GM21723 (cell line): ENCODE results near the gene ACAD10.
"Not testable (repeated sequence)": the region's sequence is repeated elsewhere in the genome, so short reads cannot be mapped to it uniquely, and the experiment has no call there.

Experiments used
- ATAC-seq: cut with Tn5 transposase; IDR thresholded peaks from one replicate; pipeline ENCODE4 v1.9.1; 2021; ENCODE audit warnings: mild to moderate bottlenecking, moderate library complexity; ENCODE audit not compliant: unreplicated experiment

The ACAD10 gene

DNA sequence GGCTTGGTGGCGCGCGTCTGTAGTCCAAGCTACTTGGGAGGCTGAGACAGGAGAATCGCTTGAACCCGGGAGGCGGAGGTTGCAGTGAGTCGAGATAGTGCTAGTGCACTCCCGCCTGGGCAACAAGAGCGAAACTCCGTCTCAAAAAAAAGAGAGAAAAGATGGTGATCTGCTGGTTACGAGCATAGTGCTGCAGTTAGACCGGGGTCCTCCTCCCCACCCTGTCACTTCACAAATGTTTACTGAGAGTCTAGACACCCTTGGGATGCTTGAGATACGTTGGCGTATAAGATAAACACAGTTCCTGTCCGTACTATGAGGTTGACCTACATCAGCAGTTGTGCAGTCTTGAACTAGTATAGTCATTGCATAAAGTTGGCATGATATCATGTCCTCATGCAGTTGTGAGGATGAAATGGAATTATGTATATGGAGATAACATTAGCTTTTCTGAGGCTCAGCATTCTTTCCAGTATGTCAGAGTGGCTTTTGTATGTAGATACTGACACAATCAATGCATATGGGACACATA, 787 bp downstream of the ACAD10 start:
- no peak for ATAC-seq

DNA sequence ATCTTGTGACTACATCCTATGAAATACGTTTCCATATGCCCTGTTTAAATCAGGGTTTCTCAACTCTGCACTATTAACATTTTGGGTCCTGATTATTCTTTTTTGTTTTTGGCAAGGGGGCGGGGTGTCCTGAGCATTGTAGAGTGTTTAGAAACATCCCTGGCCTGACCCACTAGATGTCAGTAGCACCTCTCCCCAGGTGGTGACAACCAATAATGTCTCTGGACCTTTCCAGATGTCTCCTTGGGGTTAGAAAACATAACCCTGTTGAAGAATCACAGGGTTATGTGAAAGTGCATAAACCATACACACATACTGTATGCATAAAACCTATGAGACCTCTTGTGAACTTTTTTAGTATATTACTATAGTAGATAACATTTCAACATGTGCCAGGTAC, 1.4 kb downstream of the ACAD10 start:
- no peak for ATAC-seq

DNA sequence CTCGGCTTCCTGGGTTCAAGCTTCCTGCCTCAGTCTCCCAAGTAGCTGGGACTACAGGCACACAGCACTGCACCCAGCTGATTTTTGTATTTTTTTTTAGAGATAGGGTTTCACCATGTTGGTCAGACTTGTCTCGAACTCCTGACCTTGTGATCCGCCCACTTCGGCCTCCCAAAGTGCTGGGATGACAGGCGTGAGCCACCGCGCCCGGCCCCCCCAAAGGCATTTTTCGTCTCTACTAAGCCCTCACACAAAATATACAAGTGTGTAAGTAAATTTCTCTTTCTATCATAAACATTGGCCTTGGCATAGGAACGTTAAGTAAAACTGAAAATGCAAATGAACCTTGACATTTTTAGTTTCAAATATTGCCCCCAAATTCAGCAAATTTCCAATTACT, 2.1 kb downstream of the ACAD10 start:
- ATAC-seq, result no peak

DNA sequence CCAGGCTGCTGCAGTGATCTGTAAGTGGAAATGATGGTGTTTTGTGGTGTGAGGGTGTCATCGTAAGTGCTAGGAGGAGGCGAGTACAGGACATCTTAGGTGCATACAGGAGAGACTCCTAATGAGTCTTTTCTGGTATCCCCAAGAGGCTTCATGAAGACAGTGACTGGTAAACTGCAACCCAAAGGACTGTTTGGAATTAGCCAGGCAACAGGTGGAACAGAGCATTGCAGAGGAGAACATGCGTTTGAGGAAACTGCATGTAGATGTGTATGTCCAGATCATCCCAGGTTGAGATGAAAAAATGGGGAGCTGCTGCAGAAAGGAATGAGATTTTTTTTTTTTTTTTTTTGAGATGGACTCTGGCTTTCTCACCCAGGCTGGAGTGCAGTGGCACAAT, 5.4 kb downstream of the ACAD10 start:
- no peak for ATAC-seq

DNA sequence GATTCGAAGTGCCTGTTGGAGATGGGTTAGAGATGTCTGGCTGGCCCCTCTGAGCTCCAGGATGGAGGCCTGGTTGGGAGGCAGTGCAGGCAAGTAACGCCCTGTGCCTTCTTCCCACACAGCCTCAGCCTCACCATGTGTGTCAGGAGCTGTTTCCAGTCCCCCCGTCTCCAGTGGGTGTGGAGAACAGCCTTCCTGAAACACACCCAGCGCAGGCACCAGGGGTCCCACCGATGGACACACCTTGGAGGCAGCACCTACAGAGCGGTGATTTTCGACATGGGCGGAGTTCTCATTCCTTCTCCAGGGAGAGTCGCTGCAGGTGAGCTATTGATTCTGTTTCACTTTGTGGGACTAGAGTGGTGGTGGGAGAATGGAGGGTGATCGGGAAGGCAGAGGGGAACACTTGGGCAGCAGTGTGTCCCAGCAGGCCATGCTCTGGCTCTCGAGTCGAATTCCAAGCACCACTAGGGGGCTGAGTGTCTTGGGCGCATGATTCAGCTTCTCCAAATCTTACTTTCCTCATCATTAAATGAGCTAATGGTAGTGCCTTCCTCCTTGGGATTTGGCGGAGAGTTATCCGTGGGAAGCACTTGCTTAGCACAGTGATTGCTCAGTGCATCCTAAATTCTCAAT, 6.8 kb downstream of the ACAD10 start:
- ATAC-seq, result no peak

DNA sequence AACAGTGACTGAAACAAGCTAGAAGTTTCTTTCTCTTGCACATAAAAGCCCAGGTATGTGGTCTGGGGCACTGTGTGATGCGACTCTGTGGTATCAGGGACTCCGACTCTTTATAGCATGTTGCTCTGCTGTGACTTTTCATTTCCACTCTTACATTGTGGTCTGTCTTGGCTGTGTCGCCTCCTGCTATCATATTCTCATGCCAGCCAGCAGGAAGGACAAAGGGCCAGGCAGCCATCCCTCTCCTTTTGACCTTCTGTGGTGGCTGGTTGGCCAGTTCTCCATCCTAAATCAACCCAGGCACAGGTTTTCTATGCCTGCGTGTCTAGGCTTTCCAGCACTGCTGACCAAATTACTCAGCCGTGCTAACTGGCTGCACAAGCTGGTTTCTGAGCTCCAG, 8.0 kb downstream of the ACAD10 start:
- ATAC-seq, result no peak

DNA sequence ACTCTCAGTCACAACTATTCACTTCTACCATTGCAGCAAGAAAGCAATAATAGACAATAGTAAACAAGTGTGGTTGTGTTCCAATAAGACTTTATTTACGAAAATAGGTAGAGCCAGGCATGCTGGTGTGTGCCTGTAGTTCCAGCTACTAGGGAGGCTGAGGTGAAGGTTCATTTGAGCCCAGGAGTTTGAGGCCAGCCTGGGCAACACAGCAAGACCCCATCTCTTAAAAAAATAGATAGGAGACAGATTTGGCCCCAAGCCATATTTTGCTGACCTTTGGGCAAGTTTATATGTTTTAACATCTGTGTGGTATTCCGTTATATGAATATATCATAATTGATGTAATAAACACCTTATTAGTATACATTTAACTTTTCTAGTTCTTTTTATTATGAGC, 14.1 kb downstream of the ACAD10 start:
- ATAC-seq, result no peak

DNA sequence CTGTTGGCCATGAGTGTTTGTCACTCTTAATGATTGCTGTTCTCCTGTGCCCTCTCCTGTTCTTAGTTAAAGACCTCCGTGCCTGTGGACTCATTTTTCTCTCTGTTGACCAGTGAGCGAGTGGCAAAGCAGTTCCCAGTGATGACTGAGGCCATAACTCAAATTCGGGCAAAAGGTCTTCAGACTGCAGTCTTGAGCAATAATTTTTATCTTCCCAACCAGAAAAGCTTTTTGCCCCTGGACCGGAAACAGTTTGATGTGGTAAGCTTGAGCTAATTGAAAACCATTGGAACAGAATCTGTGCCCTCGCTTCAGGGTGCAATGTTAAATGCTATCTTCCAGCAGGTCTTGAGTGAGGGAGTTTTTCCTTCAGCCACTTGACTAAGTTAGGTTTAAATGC, 19.8 kb downstream of the ACAD10 start:
- no peak for ATAC-seq

DNA sequence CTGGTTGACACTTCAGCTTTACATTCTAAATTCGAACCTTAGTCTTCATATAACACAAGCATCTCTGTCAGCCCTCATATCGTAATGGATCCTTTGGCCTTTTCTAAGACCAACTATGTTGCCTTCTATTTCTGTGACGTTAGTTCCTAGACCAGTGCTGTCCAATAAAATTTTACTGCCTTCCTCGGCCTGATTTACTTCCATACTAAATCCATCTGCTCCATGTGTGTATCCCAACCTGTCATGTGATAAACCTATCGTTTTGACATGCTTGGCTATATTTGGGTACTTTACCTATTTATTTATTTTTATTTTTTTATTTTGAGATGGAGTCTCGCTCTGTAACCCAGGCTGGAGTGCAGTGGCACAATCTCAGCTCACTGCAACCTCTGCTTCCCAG, 20.3 kb downstream of the ACAD10 start:
- no peak for ATAC-seq

DNA sequence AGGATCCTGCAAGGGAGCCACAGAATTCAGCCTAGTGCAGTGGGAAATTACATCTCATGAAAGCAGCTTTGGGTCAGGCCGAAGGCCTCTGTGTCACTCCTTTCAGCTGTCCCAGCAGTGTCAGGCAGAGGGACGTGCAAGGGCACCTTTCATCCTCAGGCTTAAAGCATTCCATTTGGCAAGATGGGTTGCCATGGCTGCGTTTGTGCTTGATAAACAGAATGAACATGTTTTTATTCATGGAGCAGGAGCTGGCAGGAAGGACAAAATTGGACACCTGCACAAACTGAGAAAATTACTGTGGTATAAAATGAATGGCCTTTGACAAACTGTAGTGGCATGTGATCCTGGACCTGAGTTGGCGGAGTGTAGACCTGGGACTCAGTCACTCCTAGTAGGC, 29.4 kb downstream of the ACAD10 start:
- no peak for ATAC-seq

DNA sequence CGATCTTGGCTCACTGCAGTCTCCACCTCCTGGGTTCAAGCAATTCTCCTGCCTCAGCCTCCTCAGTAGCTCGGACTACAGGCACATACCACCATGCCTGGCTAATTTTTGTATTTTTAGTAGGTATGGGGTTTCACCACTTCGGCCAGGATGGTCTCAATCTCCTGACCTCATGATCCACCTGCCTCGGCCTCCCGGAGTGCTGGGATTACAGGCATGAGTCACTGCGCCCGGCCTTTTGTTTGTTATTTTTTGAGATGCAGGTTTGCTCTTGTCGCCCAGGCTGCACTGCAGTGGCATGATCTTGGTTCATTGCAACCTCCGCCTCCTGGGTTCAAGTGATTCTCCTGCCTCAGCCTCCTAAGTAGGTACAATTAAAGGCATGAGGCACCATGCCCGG, 33.5 kb downstream of the ACAD10 start:
- not testable (repeated sequence) for ATAC-seq

DNA sequence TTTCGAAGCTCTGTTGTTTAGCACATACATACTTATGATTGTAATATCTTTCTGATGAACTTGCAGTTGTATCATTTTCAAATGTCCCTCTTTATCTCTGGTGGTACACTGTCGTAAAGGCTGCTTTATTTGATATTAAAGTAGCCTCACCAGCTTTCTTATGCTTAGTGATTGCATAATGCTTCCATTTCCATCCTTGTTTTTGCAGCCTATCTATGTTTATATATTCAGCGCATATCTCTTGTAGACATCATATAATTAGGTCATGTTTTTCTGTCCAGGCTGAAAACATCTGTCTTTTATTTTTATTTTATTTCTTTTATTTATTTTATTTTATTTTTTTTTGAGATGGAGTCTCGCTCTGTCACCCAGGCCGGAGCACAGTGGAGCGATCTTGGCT, 34.6 kb downstream of the ACAD10 start:
- no peak for ATAC-seq

DNA sequence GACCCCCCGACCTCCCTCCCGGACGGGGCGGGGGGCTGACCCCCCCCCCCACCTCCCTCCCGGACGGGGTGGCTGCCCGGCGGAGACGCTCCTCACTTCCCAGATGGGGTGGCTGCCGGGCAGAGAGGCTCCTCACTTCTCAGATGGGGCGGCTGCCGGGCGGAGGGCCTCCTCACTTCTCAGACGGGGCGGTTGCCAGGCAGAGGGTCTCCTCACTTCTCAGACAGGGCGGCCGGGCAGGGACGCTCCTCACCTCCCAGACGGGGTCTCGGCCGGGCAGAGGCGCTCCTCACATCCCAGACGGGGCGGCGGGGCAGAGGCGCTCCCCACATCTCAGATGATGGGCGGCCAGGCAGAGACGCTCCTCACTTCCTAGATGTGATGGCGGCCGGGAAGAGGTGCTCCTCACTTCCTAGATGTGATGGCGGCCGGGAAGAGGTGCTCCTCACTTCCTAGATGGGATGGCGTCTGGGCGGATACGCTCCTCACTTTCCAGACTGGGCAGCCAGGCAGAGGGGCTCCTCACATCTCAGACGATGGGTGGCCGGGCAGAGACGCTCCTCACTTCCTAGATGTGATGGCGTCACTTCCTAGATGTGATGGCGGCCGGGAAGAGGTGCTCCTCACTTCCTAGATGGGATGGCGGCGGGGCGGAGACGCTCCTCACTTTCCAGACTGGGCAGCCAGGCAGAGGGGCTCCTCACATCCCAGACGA, 38.0 kb downstream of the ACAD10 start:
- not testable (repeated sequence) for ATAC-seq

DNA sequence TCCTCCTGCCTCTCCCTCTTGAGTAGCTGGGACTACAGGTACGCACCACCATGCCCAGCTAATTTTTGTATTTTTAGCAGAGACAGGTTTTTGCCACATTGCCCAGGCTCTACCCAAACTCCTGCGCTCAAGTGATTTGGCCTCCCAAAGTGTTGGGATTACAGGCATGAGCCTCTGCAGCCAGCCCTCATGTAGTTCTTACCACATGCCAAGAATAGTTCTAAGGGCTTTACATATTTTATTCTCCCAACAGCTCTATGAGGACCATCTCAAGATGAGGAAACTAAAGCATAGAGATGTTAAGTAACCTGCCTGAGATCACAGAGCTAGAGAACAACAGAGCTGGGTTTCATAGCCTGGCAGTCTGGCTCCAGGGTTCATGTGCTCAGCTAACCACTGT, 42.9 kb downstream of the ACAD10 start:
- ATAC-seq, result no peak

DNA sequence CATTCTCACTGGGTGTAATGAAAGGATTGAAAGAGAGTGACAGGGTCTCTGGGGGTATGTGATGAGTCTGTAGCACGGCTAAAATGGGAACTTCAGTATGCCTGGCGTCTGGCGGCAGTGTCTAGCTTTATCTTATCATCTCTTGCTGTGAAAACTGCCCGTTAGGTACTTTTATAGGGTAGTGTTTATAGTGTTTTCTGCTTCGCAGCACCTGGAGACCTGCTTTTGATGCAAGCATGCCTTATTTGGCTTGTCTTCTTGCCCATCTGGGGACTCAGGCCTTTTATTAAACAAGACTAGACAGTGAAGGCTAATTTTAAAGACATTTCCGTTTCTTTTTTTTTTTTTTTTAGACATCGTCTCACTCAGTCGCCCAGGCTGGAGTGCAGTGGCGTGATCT, 44.6 kb downstream of the ACAD10 start:
- ATAC-seq, result no peak

DNA sequence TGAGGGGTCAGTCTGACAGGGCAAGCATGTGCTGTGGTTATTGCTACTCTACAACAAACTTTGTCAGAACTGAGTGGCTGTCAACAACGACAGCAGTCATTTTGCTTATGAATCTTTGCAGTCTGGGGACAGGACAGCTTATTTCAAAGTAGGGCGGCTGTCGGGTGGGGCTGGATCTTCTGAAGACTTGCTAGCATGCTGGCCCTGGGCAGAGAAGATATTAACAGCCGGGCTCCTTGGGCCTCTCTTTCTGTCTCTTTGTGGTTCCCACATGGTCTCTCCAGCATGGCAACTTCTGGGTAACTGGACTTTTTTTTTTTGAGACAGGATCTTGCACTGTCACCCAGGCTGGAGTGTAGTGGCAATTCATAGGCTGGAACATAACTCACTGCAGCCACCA, 46.9 kb downstream of the ACAD10 start:
- no peak for ATAC-seq

DNA sequence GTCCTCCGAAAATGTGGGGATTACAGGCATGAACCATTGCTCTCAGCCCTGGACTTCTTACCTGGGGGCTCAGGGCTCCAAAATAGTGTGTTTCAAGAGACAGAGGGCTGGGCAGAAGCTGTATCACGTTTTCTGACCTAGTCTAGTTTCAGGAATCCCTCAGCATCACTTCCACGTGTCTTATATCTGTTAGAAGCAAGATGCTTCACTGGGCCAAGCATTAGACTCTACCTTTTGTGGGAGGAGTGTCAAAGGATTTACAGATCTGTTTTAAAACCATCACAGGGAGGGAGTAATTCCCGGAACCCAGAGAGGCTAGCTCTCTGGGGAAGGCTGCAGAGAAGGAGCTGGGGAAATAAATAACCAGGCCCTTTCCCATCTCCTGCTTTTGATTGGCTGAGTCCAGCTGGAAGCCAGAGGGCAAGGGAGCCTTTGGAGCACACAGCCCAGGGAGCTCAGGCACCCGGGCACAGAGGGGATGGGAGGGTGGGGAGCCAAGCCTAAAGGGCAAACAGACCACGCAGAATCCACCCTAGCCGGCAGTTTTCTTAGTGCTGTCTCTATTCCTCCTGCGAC, 47.6 kb downstream of the ACAD10 start:
- no peak for ATAC-seq

DNA sequence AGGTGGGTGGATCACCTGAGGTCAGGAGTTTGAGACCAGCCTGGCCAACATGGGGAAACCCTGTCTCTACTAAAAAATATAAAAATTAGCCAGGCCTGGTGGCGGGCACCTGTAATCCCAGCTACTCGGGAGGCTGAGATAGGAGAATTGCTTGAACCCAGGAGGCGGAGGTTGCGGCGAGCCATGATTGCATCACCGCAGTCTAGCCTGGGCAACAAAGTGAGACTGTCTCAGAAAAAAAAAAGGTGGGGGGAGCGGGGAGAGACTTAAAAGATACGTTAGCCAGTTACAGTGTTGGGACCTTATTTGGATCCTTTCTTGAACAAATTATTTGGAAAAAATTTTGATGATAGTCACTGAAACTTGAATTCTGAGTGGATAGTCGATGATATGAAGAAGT, 53.7 kb downstream of the ACAD10 start:
- ATAC-seq, result not testable (repeated sequence)

DNA sequence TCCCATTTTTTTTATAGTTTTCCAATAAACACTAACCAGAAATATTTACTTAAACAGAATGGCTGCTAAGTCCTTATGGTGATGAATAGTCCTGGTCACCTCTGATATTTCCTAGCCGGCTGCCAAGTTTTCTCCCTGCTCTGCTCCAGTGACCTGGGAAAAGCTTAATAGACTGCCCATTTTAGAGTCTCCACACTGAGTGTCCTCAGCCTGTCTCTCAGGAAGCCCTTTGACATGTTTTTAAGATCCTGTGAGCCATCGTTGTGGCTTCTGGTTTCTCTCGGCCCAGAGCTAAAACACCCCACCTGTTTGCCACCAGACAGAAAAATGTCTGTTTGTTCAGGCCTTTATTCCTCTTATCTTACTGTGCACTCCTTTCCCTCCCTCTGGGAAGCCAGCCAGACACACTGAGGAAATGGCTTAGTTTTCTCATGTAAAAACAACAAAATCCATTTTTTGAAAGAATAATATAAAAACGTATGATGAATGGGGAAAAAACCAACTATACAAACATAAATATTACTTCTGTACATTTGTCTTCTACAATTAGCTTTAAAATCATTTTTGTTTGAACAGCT, 55.5 kb downstream of the ACAD10 start:
- no peak for ATAC-seq

DNA sequence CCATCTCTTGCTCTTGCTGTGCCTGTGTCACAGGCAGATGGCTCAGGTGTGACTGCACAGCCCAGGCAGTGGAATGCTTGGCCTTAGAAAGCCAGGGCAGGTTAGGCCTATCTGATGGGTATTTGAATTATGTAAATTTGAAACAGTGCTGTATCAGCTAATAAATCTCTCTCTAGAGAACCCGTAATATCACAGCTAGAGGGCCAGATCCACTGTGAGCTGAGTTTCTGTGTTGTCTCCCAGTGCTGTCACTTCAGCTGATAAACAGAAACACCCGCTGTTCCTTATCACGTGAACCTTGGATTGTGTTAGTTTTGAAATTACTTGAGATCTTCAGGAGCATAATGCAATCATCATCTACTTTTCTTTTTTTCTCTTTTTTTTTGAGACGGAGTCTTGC, 59.4 kb downstream of the ACAD10 start:
- no peak for ATAC-seq

DNA sequence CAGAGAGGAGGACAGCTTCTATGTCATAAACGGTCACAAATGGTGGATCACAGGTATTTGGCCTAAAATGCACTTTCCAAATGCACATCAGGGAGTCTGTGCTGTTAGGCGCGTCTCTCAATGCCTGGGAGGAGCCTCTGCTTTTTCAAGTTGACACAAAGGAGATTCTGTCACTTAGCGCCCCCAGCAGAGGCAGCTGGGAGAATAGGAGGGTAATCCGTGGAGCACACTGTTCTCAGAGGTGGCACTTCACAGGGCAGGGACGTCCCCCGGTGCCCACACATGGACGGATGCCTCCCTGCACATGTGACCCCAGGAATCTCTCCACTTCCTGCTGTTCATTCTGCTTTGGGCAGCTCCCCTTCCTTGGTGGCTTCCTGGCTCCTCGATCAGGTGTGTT, 61.5 kb downstream of the ACAD10 start:
- no peak for ATAC-seq

DNA sequence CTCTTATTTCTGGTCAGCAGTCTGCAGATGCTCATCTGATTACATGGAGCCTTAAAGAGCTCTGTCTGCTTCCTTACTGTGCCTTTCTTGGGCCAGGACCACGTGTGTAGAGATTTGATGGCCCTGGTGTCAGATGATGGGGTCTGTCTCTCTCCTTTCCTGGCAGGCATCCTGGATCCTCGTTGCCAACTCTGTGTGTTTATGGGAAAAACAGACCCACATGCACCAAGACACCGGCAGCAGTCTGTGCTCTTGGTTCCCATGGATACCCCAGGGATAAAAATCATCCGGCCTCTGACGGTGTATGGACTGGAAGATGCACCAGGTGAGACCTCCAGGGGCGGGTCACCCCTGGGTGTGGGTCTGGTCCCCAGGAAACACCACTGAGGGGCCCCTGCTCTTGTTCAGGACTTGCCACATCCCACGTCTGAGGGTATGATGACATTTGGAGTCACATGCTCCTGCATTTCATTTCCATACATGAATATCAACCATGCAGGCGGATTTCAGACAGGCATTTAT, 62.4 kb downstream of the ACAD10 start:
- no peak for ATAC-seq
